IPS-18a (cell line): ENCODE data around the gene PAK6.
A peak's percentile ranks its signal among the peaks of the same experiment; 100 is the strongest.

Experiments used
- H3K27ac ChIP-seq: one replicate; pipeline ENCODE4 v1.5.1; 2013; ENCODE audit warnings: low read length
- H3K27me3 ChIP-seq: one replicate; pipeline ENCODE4 v1.6.1; 2013; ENCODE audit warnings: mild to moderate bottlenecking, low read length; ENCODE audit not compliant: control insufficient read depth, insufficient read depth
- H3K36me3 ChIP-seq: one replicate; pipeline ENCODE4 v1.6.1; 2013; ENCODE audit warnings: low read depth, low read length; ENCODE audit not compliant: control insufficient read depth
- H3K4me1 ChIP-seq: one replicate; pipeline ENCODE4 v1.6.1; 2013; ENCODE audit warnings: low read depth, low read length; ENCODE audit not compliant: control insufficient read depth
- H3K4me3 ChIP-seq: one replicate; pipeline ENCODE4 v1.5.1; 2013; ENCODE audit warnings: low read length
- H3K9ac ChIP-seq: one replicate; pipeline ENCODE4 v1.6.1; 2013; ENCODE audit warnings: mild to moderate bottlenecking, low read length, moderate library complexity
- H3K9me3 ChIP-seq: one replicate; pipeline ENCODE4 v1.6.1; 2013; ENCODE audit warnings: low read depth, low read length; ENCODE audit not compliant: control insufficient read depth

PAK6 gene

DNA sequence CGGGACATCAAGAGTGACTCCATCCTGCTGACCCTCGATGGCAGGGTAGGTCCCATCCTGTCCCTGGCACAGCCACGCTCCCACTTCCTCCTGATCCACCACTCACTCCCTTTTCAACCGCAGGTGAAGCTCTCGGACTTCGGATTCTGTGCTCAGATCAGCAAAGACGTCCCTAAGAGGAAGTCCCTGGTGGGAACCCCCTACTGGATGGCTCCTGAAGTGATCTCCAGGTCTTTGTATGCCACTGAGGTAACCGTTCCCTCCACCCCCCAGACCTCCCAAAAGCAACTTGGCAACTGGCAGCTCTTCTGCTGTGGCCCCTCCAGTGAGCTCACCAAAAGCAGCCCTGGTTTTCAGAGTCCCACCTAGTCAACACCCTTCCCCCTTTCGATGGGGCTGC is 34.6 kb downstream of the PAK6 start:
- H3K4me3 ChIP-seq: no peak overlapping the region
- H3K9ac ChIP-seq: no peak overlapping the region
- H3K27me3 ChIP-seq: peaks cover 3% of the 10 kb centered on the region
- H3K36me3 ChIP-seq: no peaks in the 10 kb centered on the region
- H3K4me1 ChIP-seq: no peaks in the 10 kb centered on the region
- no peak overlapping the region for H3K27ac ChIP-seq
- H3K9me3 ChIP-seq: no peaks in the 10 kb centered on the region

- H3K27ac ChIP-seq: no peak overlapping the region
- H3K27me3 ChIP-seq: peaks cover 15% of the 10 kb centered on the region
- no peaks in the 10 kb centered on the region for H3K4me1 ChIP-seq
- no peaks in the 10 kb centered on the region for H3K36me3 ChIP-seq
- no peaks in the 10 kb centered on the region for H3K9me3 ChIP-seq
- no peak overlapping the region for H3K4me3 ChIP-seq
- H3K9ac ChIP-seq: no peak overlapping the region
Measured at GRCh38 chr15:40274350-40275274, 35.7 kb downstream of the PAK6 start.

GRCh38 chr15:40275523-40275922 is 36.7 kb downstream of the PAK6 start:
- H3K27me3 ChIP-seq: peaks cover 24% of the 10 kb centered on the region
- H3K27ac ChIP-seq: no peak overlapping the region
- H3K4me1 ChIP-seq: no peaks in the 10 kb centered on the region
- no peaks in the 10 kb centered on the region for H3K9me3 ChIP-seq
- no peak overlapping the region for H3K9ac ChIP-seq
- H3K36me3 ChIP-seq: no peaks in the 10 kb centered on the region
- no peak overlapping the region for H3K4me3 ChIP-seq

GRCh38 chr15:40275954-40276353 is 37.1 kb downstream of the PAK6 start:
- no peak overlapping the region for H3K4me3 ChIP-seq
- H3K9me3 ChIP-seq: no peaks in the 10 kb centered on the region
- H3K27me3 ChIP-seq: peaks cover 28% of the 10 kb centered on the region
- H3K36me3 ChIP-seq: no peaks in the 10 kb centered on the region
- no peak overlapping the region for H3K27ac ChIP-seq
- H3K4me1 ChIP-seq: peaks cover 3% of the 10 kb centered on the region
- H3K9ac ChIP-seq: no peak overlapping the region

DNA sequence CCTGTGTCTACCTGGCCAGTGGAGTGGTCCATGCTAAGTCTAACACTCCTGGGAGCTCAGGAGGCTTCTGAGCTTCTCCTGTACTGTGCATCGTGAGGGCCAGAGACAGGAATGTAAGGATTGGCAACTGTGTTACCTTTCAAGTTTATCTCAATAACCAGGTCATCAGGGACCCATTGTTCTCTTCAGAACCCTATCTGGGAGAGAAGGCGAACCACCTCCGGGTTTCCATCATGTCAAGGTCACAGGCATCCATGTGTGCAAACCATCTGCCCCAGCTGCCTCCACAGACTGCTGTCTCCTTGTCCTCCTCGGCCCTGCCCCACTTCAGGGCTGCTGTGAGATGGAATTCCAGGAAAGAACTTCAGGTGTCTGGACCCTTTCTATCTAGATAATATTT is 38.1 kb downstream of the PAK6 start:
- no peak overlapping the region for H3K27ac ChIP-seq
- H3K4me3 ChIP-seq: no peak overlapping the region
- H3K36me3 ChIP-seq: no peaks in the 10 kb centered on the region
- H3K9ac ChIP-seq: no peak overlapping the region
- peaks cover 7% of the 10 kb centered on the region for H3K4me1 ChIP-seq
- peaks cover 38% of the 10 kb centered on the region for H3K27me3 ChIP-seq
- H3K9me3 ChIP-seq: no peaks in the 10 kb centered on the region

GRCh38 chr15:40277471-40277870 is 38.6 kb downstream of the PAK6 start:
- Histone ChIP-seq H3K9ac (no peak overlapping the region), H3K4me1 (peaks cover 7% of the 10 kb centered on the region), H3K36me3 (no peaks in the 10 kb centered on the region), H3K27me3 (peaks cover 43% of the 10 kb centered on the region), H3K4me3 (no peak overlapping the region), H3K27ac (no peak overlapping the region), H3K9me3 (no peaks in the 10 kb centered on the region)

DNA sequence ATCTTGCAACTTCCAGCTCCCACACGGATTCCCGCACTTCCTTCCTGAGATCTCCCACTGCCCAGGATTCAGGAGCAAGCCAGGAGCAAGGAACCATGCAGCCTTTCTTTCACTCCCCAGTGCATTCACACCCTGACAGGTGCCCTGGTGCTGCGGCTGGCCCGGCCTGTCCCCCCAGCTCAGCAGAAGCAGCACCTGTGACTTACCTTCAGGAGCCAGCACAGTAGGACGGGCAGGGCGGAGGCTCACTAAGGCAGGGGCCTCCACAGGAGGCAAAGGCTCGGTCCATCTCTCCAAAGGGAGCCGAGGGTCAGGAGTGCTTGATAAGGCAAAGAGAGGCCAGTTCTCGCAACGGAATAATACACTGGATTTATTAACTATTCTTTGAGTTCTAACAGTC is 39.2 kb downstream of the PAK6 start:
- no peak overlapping the region for H3K27ac ChIP-seq
- H3K4me3 ChIP-seq: no peak overlapping the region
- H3K9ac ChIP-seq: no peak overlapping the region
- peaks cover 49% of the 10 kb centered on the region for H3K27me3 ChIP-seq
- no peaks in the 10 kb centered on the region for H3K36me3 ChIP-seq
- H3K9me3 ChIP-seq: no peaks in the 10 kb centered on the region
- H3K4me1 ChIP-seq: peaks cover 7% of the 10 kb centered on the region

DNA sequence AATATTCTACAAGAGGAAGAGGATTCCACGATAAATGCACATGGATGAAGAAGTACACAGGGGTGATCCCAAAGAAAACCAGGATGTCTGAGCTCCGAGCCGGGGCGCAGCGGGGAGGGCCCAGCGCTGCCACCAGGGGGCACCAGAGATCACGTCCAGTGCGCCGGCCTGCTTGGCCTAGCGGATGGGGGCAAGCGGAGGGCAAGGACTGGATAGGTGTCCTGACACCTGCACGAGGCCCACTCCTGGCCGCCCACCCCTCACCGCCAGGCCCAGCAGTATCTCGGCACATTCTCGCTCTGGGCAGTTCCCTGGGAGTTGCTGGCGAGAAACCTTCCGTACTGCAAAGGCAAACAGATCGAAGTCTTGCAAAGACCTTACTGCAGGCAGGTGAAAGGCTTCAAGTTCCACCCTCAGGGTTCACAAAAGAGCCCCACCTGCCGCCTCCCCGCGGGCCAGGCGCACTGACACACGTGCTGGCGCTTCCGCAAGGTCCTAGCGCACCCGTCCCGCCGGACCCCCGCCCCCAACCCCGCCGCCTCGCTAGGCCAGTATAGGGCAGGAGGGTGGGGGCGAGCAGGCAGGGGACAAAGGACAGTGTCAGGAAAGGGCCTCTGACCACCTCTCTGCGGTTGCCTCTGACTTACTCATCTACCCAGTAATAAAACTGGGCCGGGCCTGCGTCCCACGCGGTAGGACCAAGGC is 40.7 kb downstream of the PAK6 start:
- H3K27ac ChIP-seq: no peak overlapping the region
- H3K4me1 ChIP-seq: peaks cover 7% of the 10 kb centered on the region
- H3K9me3 ChIP-seq: no peaks in the 10 kb centered on the region
- peaks cover 64% of the 10 kb centered on the region for H3K27me3 ChIP-seq
- H3K9ac ChIP-seq: no peak overlapping the region
- H3K36me3 ChIP-seq: no peaks in the 10 kb centered on the region
- H3K4me3 ChIP-seq: peak overlapping the region; percentile 32

GRCh38 chr15:40280260-40281056 is 41.6 kb downstream of the PAK6 start:
- H3K9ac ChIP-seq: no peak overlapping the region
- H3K27me3 ChIP-seq: peaks cover 73% of the 10 kb centered on the region
- no peaks in the 10 kb centered on the region for H3K36me3 ChIP-seq
- no peak overlapping the region for H3K27ac ChIP-seq
- peak overlapping the region; percentile 32 for H3K4me3 ChIP-seq
- H3K4me1 ChIP-seq: peaks cover 12% of the 10 kb centered on the region
- no peaks in the 10 kb centered on the region for H3K9me3 ChIP-seq

GRCh38 chr15:40281057-40281800 is 42.4 kb downstream of the PAK6 start:
- no peak overlapping the region for H3K4me3 ChIP-seq
- no peak overlapping the region for H3K9ac ChIP-seq
- peaks cover 20% of the 10 kb centered on the region for H3K4me1 ChIP-seq
- peaks cover 81% of the 10 kb centered on the region for H3K27me3 ChIP-seq
- H3K9me3 ChIP-seq: no peaks in the 10 kb centered on the region
- no peak overlapping the region for H3K27ac ChIP-seq
- H3K36me3 ChIP-seq: no peaks in the 10 kb centered on the region

GRCh38 chr15:40281801-40282146 is 42.9 kb downstream of the PAK6 start:
- Histone ChIP-seq H3K27ac (no peak overlapping the region), H3K4me3 (no peak overlapping the region), H3K36me3 (no peaks in the 10 kb centered on the region), H3K9me3 (no peaks in the 10 kb centered on the region), H3K4me1 (peaks cover 20% of the 10 kb centered on the region), H3K27me3 (peaks cover 82% of the 10 kb centered on the region), H3K9ac (no peak overlapping the region)
